GM21576 (cell line): ENCODE results near the gene TLR9.
"Not testable (repeated sequence)": the region's sequence is repeated elsewhere in the genome, so short reads cannot be mapped to it uniquely, and the experiment has no call there.

Source experiments
- ATAC-seq: cut with Tn5 transposase; IDR thresholded peaks from one replicate; pipeline ENCODE4 v1.9.1; 2021; ENCODE audit warnings: mild to moderate bottlenecking, moderate library complexity; ENCODE audit not compliant: unreplicated experiment

Gene TLR9, protein sequence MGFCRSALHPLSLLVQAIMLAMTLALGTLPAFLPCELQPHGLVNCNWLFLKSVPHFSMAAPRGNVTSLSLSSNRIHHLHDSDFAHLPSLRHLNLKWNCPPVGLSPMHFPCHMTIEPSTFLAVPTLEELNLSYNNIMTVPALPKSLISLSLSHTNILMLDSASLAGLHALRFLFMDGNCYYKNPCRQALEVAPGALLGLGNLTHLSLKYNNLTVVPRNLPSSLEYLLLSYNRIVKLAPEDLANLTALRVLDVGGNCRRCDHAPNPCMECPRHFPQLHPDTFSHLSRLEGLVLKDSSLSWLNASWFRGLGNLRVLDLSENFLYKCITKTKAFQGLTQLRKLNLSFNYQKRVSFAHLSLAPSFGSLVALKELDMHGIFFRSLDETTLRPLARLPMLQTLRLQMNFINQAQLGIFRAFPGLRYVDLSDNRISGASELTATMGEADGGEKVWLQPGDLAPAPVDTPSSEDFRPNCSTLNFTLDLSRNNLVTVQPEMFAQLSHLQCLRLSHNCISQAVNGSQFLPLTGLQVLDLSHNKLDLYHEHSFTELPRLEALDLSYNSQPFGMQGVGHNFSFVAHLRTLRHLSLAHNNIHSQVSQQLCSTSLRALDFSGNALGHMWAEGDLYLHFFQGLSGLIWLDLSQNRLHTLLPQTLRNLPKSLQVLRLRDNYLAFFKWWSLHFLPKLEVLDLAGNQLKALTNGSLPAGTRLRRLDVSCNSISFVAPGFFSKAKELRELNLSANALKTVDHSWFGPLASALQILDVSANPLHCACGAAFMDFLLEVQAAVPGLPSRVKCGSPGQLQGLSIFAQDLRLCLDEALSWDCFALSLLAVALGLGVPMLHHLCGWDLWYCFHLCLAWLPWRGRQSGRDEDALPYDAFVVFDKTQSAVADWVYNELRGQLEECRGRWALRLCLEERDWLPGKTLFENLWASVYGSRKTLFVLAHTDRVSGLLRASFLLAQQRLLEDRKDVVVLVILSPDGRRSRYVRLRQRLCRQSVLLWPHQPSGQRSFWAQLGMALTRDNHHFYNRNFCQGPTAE

DNA sequence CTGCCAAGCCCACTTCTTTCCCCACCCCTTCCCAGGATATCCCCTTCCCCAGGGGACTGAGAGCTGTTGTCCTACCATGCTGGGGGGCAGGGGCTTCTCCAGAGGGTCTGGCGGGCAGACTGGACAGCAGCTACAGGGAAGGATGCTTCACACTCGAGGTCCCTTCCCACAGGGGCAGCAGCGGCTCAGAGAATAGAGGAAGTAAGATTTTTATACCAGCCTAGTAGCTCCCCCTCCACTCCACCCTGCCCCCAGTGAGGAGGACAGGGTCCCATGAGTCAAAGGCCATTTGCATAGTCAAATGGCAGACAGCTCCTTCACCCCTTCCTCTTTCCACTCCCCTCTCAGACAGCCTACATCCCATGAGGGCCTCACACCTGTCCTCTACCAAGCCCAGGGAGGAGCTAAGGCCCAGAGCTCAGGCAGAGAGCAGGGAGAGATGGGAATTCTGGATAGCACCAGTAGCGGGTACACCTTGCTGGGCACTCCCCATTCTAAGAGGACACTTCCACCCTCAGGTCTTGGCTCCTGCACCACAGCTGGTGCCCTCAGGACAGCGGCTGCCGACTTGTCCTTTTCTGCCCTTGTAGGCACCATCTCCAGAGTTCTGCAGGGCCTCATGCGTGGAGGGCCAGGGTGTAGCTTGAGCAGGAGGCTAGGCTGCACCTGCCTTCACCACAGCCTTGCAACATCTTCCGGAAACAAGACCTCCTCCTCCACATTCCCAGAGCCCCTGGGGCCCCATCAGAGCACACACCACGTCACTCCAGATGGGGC lies at the start of gene TLR9:
Gene TLR9, minus strand, starts transcription at position 194 of the 777 bp plus-strand sequence. Its CDS starts 116 bp downstream, at position 78.
- ATAC-seq, result peak; percentile 76

DNA sequence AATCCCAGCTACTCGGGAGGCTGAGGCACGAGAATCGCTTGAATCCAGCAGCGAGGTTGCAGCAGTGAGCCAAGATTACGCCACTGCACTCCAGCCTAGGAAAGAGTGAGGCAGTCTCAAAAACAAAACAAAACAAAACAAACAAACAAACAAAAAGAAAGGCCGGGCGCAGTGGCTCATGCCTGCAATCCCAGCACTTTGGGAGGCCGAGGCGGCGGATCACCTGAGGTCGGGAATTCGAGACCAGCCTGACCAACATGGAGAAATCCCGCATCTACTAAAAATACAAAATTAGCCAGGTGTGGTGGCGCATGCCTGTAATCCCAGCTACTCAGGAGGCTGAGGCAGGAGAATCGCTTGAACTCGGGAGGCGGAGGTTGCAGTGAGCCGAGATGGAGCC lies 49.3 kb upstream of the TLR9 start:
- not testable (repeated sequence) for ATAC-seq

GRCh38 chr3:52272831-52273230 lies 47.4 kb upstream of the TLR9 start:
- no peak for ATAC-seq

GRCh38 chr3:52272172-52272571 lies 46.7 kb upstream of the TLR9 start:
- not testable (repeated sequence) for ATAC-seq

DNA sequence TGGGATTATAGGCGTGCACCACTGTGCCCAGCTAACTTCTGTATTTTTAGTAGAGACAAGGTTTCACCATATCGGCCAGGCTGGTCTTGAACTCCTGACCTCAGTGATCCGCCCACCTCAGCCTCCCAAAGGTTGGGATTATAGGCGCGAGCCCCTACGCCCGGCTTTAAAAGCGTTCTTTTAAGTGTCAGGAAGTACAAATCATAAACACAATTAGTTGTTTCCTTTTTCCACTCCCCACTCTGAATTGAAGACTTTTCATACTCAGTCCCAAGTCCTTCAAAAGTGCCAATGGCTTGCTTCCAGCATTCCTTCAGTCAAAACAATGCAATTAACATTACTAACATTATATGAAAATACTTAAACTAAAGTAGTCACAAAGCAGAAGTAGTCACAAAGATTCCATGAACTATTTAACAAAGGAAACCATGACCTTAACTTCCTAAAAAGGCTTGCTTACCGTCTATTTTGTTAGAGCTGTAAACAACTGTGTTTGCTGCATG lies 44.9 kb upstream of the TLR9 start:
- no peak for ATAC-seq

DNA sequence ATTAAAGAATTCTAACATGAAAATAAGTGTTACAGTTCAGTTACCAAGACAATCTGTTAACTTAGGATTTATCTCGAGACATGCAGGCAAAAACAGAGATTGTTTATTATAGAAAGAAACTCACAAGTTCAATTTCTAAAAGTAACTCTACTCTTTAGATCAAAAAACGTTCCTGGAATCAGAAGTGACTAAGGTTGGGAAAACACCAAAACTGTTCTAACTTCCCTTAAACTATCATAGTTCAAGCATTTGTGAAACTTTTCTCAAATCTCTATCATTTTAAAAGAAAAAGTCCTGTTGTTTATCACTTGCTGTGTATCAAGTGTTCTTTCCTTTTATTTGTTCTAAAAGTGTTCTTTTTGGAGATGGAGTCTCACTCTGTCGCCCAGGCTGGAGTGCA lies 44.3 kb upstream of the TLR9 start:
- no peak for ATAC-seq

- ATAC-seq, result no peak
These were observed 42.6 kb upstream of the TLR9 start for GRCh38 chr3:52268036-52268435.

DNA sequence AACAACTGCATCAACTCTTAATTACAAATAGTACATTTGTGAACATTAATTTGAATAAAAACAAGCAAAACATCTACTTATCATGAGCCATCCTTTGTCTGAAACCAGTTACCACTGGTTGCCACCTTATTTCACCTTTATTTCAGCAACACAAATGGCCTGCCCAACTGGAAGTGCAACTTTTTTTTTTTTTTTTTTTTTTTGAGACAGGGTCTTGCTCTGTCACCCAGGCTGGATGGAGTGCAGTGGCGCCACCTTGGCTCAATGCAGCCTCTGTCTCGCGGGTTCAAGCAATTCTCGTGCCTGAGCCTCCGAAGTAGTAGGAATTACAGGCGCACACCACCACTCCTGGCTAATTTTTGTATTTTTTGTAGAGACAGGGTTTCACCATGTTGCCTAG lies 39.9 kb upstream of the TLR9 start:
- ATAC-seq, result no peak

- no peak for ATAC-seq
These were observed 37.0 kb upstream of the TLR9 start for GRCh38 chr3:52262447-52262846.

GRCh38 chr3:52259448-52259847 lies 34.0 kb upstream of the TLR9 start:
- no peak for ATAC-seq

DNA sequence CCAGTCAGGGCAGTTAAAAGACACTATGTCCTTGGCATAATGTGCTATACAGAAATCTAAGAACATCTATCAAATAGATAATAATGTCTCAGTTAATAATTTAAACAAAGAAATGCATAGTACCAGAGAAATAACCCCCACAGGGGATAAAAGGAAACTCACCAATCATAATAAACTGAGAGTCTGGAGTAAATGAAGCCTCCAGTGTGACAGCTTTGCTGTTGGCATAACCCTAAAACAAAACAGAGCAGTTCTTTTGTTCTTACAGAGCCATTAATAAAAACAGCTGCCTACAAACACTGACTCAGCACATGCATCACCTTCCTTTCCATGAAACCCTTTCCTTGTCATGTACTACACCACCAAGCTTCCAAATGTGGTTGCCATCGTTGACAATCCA lies 33.6 kb upstream of the TLR9 start:
- ATAC-seq, result no peak

DNA sequence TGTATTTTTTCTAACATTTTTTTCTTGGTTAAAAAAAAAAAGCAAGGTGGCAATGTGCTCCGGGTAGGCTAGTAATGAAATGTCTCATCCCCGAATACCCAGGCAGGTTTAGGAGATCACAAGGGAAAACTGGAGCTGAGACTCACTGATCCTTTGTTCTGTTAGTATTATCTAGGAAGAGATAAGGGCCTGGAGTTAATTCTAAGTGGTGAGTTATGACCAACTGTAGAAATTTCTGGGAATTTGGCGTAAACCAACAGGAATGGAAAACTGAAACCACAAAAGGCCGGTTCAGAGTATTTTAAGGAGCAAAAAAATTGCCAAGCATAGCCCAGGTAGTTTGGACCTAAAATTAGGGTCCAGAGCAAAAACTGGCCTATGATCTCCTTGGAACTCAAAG lies 32.5 kb upstream of the TLR9 start:
- ATAC-seq, result no peak

GRCh38 chr3:52256622-52257021 lies 31.2 kb upstream of the TLR9 start:
- no peak for ATAC-seq

DNA sequence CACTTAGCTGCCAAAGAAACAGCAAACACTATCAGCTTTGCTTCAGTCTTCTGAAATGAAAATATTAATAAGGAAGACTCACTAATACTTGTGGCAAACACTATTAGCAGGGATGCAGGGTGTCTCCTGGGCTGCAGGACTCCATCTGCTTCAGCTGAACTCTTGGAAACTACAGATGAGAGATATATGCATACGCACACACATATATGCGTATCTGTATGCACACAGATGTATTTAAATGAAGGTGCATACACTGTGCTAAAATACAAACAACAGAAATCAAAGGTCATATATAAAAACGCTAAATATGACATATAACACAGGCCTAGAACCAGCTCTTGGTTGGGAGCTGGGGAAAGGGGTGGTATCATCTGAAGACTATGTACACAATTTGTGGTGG lies 30.7 kb upstream of the TLR9 start:
- ATAC-seq, result no peak

DNA sequence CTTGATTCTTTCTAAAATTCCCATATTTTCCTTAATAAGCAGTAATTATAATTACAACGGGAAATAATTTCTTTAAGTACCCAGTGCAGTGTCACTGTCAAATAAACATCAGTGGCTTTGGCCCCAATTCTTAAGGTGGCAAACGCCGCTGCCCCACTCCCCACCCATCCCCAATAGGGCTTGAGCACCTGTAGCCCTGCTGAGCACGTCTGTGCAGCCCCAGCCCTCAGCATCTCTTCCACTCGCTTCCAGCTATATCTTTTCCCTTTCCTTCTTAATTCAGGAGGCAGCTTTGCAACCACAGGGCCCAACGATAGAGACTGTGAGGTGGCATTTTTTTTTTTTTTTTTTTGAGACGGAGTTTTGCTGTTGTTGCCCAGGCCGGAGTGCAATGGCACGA lies 29.2 kb upstream of the TLR9 start:
- ATAC-seq, result no peak

GRCh38 chr3:52253314-52254304 lies 28.2 kb upstream of the TLR9 start:
- peak; percentile 82 for ATAC-seq

GRCh38 chr3:52250122-52250521 lies 24.7 kb upstream of the TLR9 start:
- ATAC-seq, result no peak

- ATAC-seq, result no peak
These were observed 24.2 kb upstream of the TLR9 start for GRCh38 chr3:52249683-52250082.

- no peak for ATAC-seq
These were observed 23.5 kb upstream of the TLR9 start for GRCh38 chr3:52248816-52249547.
